Measurements from ENCODE around the gene GNG12.
A peak's percentile ranks its signal among the peaks of the same experiment; 100 is the strongest.

Gene GNG12

GRCh38 chr1:67711855-67712212 lies 121.4 kb downstream of the GNG12 start:
- DNase-seq (ENCODE audit: low read depth in 1 of 2, low spot score in 1 of 2): no peak

GRCh38 chr1:67711158-67711854 lies 122.0 kb downstream of the GNG12 start:
- DNase-seq (ENCODE audit: low read depth in 1 of 2, low spot score in 1 of 2): no peak

- no peak for DNase-seq (ENCODE audit: low read depth in 1 of 2, low spot score in 1 of 2)
Measured at GRCh38 chr1:67710417-67710816, 122.8 kb downstream of the GNG12 start.

DNA sequence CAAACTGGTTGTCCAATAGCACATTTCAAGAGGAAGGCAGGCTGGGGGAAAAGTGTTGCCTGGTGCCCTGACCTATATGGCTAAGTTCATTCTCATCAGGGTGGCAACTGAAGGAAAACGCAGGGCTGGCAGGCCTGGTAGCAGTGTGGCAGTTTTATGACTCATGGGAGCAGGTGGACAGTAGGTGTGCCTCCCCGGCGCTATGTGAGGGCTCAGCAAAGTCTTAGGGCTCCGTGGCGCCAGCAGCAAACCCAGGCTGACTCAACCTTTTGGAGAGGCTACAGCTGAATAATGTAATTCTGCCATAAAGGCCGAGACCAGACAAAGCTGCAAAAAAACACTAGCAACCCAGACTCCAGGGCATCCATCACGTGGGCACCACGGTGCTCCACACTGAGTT lies 124.7 kb downstream of the GNG12 start:
- no peak for DNase-seq (ENCODE audit: low read depth in 1 of 2, low spot score in 1 of 2)

GRCh38 chr1:67705735-67706453 lies 127.4 kb downstream of the GNG12 start:
- DNase-seq (ENCODE audit: low read depth in 1 of 2, low spot score in 1 of 2): no peak

- DNase-seq (ENCODE audit: low read depth in 1 of 2, low spot score in 1 of 2): no peak
Measured at GRCh38 chr1:67704351-67704750, 128.9 kb downstream of the GNG12 start.

DNA sequence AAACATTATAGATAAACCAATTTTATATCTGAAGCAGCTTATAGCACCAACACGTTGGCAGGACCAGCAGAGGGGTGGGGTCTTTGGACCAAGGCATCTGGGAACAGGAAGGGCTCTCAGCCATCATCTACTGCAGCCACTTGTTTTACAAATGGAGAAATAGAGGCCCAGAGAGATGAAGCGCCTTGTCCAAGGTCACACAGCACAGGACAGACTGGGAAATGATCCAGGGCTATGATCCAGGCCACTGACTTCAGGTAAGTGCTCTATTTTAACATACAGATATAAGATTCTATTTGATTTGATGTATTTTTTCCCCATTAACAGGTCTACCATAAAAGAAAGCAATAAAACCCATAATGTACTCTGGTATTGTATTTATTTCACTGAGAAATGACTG lies 131.4 kb downstream of the GNG12 start:
- no peak for DNase-seq (ENCODE audit: low read depth in 1 of 2, low spot score in 1 of 2)

- DNase-seq (ENCODE audit: low read depth in 1 of 2, low spot score in 1 of 2): no peak
Measured at GRCh38 chr1:67700692-67701410, 132.4 kb downstream of the GNG12 start.

GRCh38 chr1:67700220-67700619 lies 133.0 kb downstream of the GNG12 start:
- no peak for DNase-seq (ENCODE audit: low read depth in 1 of 2, low spot score in 1 of 2)

GRCh38 chr1:67696708-67697107 lies 136.6 kb downstream of the GNG12 start:
- DNase-seq (ENCODE audit: low read depth in 1 of 2, low spot score in 1 of 2): no peak

- DNase-seq (ENCODE audit: low read depth in 1 of 2, low spot score in 1 of 2): no peak
Measured at GRCh38 chr1:67695963-67696362, 137.3 kb downstream of the GNG12 start.

- DNase-seq (ENCODE audit: low read depth in 1 of 2, low spot score in 1 of 2): no peak
Measured at GRCh38 chr1:67691712-67692111, 141.6 kb downstream of the GNG12 start.

DNA sequence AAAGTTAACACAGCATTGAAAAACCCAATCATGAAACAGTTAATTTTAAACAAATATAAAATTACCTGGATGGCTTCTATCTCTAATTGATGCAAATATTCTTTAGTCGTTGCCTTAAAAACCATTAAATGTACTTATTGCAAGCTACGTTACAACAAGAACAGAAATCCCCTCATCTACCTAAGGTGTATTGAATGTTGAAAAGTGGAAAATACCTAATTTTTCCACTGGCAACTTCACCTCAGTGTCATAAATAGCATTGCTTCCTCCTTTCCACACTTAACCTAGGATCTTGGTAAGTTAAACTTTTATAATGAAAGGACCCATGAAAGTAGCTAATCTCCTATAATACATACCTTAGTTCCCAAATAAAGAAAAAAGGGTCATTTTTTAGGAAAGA lies 142.9 kb downstream of the GNG12 start:
- DNase-seq (ENCODE audit: low read depth in 1 of 2, low spot score in 1 of 2): no peak

DNA sequence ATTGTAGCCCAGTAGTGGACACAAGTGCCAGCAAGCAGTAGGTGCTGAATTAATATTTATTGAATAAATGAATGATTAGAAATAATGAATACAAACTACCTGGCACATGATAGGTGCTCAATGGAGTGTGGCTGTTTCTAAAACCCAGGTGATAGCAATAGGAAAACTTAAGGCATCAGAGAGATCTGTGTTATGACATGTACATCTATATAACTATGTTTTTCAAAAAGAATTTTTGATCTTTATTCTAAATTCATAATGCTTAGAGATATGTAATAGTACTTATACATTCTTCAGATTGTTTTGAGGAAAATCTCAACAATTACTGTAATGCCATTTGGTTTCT lies 143.3 kb downstream of the GNG12 start:
- DNase-seq (ENCODE audit: low read depth in 1 of 2, low spot score in 1 of 2): no peak

- no peak for DNase-seq (ENCODE audit: low read depth in 1 of 2, low spot score in 1 of 2)
Measured at GRCh38 chr1:67689267-67690017, 143.8 kb downstream of the GNG12 start.

- DNase-seq (ENCODE audit: low read depth in 1 of 2, low spot score in 1 of 2): no peak
Measured at GRCh38 chr1:67688526-67689219, 144.6 kb downstream of the GNG12 start.

GRCh38 chr1:67687649-67688048 lies 145.6 kb downstream of the GNG12 start:
- DNase-seq (ENCODE audit: low read depth in 1 of 2, low spot score in 1 of 2): no peak

GRCh38 chr1:67687198-67687545 lies 146.1 kb downstream of the GNG12 start:
- DNase-seq (ENCODE audit: low read depth in 1 of 2, low spot score in 1 of 2): no peak

- peak; percentile 24 to 30 for DNase-seq (ENCODE audit: low read depth in 1 of 2, low spot score in 1 of 2)
Measured at GRCh38 chr1:67686267-67687197, 146.7 kb downstream of the GNG12 start.

Data from activated T-helper 1 cell treated with anti-CD3 and anti-CD28 coated beads, Interleukin-2, amount 50 U/mL, for 16 hours (primary cell).